GF-D8 (cell line): ENCODE measurements around the gene PPP3R2.
"Not testable (repeated sequence)": the region's sequence is repeated elsewhere in the genome, so short reads cannot be mapped to it uniquely, and the experiment has no call there.

Experiments used
- DNase-seq: peaks from one replicate; lab custom pipeline; 2025; lab: John Stamatoyannopoulos, UW

The PPP3R2 gene, protein sequence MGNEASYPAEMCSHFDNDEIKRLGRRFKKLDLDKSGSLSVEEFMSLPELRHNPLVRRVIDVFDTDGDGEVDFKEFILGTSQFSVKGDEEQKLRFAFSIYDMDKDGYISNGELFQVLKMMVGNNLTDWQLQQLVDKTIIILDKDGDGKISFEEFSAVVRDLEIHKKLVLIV

DNA sequence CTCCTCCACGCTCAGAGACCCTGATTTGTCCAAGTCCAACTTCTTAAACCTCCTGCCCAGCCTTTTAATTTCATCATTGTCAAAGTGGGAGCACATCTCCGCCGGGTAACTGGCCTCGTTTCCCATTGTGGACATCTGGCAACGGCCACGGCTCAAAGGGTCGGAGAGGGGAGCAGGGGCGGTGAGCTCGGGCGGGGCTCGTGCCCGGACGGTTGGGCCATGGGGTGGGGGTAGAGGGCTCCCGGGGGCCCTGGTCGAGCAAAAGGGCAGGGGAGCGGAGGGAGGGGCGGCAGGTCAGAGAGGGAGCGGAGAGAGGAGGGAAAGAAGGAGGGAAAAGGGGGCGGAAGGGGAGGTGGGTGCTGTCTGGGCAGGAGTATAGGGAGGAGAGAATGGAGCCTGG is at the start of gene PPP3R2:
Gene PPP3R2 (minus strand): TSS at position 174 of the 400 bp plus-strand sequence. CDS start 48 bp downstream, at position 126.
- no peak for DNase-seq

DNA sequence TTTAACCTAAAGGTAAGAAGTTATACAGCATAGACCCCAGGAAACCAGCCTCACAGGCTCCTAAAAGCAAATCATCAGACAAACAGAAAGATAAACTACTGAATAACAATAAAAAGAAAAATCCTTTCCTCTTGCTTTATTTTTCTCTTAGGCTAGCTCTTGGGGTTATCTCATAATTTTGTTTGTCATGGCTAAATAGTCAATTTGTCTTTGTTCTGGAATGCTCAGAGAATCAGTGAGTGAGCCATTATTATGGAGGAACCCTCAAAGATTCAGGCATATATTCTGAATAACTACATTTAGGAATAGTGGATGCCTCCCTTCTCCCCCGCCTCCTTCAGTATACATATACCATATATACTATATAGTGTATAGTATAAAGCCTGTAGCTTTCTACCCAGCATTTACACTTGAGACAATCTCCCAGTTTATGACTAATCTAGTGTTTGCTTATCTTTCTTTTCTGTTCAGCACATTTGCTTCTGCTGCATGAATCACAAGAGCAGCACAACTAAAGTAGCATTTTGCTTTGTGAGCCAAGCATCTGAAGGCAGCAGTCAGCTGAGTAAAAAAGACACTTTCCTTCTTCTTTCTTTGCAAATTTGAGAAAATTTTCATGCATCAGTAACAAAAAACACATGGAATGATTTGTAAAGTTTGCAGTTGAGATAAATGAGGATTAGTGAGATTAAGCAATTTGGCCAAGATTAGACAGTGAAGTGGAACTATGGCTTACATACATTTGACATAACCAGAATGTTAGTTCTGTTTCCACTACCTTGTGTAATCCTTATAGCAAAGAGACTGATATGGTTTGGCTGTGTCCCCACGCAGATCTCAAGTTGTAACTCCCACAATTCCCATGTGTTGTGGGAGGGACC is 45.3 kb upstream of the PPP3R2 start:
- no peak for DNase-seq

DNA sequence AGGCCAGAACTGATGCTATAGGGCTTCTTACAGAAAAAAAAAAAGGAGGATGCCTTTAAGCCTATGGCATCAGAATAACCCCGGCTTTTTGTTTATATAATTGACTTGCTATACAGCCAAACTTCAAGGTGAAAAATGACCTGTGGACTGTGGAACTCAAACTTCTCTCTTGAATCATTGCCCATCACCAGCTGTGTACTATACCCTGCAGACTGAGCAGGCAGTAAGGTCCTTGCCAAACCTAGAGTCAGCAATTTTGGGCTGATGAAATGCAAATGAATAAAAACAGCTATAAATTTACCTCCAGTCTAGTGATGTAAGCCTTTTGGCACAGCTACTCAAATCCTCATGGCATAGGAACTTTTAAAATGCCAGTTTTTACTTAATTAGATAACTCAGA is 44.5 kb upstream of the PPP3R2 start:
- no peak for DNase-seq

DNA sequence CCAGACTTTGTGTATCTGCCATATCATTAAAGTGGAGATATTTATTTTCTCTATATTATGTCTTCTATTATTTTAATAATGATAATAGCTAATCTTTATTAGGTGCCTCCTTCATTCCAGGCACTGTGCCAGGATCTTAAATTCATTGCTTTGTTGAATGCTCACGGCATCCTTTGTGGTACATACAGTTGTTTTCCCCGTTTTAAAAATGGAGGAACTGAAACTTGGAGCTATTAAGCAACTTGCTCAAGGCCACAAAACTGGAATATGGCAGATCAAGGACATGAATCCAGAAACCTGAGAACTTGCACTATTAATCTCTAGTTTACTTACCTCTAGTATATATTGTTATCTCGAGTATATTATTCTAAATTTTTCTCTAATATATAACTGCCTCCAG is 41.5 kb upstream of the PPP3R2 start:
- no peak for DNase-seq

DNA sequence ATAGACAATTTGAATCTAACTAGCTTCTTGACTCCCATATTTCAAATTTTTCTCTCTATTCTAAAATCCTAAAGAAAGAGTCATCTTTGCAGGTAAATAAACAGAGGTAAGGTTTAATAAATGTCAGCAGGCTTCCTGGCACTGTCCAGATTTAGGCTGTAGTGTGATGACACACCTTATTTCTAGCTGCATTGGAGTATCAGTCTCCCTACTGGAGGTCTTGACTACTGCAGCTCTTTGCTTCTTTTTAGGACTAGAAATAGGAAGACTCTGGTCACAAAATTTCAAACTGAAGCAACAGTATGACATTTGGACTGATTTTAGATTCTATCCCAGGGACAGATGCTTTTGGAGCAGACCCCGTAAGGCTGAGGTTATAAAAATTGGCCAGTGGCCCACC is 40.7 kb upstream of the PPP3R2 start:
- DNase-seq, result no peak

DNA sequence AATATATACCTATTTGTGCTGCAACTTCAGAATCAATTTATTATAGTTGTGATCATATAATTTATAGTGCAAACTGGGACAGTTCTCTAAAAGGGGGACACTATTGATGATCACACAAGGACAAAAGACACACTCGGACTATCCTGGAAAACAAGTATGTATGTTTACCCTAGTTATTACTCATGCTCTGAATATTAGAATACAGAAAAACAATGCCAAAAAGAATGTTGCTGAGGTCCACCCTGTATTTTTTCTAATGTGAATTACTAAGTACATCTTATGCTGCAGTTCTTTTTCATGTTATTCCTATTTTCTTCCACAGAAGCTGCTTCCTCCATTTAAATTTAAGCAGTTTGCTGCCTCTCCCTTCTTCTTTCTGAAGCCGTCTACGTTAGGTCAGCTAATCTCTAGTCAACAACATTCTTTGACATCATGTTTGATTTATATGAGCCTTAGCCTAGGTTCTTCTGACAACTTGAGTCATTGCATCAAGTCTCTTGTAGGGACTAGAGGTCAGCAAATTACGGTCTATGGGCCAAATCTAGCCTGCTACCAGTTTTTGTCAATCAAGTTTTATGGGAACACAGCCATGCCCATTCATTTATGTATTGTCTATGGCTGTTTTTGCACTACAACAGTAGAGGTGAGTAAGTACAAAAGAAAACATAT is 40.1 kb upstream of the PPP3R2 start:
- DNase-seq, result no peak

DNA sequence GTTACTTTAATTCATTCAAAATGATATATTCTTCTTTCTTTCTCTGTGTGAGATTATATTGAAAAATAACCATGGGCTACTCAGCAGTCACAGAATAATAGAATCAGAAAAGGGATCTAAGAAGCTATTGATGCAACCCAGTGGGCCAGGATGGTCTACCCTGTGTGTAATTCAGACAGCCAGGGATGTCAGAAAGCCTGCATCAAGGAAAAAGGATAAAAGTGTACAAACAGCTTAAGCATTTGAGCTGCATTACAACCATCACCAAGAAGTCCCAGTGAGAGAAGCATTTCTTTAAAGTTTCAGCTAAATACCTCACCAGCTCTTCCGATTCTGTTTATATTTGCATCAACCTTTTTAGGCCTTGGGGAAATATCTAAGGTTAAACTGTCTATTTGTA is 37.8 kb upstream of the PPP3R2 start:
- no peak for DNase-seq

DNA sequence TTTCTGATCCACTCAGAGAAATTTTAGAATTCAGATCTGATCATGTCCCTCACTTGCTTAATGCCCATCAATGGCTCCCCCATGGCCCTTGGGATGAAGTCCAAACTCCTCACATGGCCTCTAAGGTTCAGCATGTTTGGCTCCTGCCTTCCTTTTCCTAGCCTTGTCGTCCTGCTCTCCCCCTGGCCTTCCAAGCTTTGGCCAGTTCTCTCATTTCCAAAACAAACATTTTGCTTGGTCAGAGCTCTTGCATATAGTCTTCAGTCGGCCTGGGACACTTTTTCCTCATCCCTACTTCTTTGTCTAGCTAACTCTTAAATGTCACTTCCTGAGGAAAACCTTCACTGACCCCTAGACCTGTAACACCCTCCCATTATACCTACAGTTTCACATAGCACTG is 37.1 kb upstream of the PPP3R2 start:
- DNase-seq, result no peak

DNA sequence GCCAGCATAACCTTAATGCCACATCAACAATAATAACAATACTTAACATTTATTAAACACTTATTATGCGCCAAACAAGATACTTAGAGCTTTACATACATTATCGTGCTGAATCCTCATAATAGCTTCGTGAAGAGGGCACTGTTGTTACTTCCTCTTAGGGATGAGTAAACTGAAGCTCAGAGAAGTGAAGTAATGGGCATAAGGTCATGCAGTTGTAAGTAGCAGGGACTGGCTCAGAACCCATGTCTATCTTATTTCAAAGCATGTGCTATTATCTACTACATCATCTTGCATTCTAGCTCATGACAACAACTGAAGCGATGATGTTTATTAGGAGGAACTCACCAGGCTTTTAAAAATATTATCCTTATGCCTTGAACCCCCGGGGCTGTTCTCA is 34.9 kb upstream of the PPP3R2 start:
- no peak for DNase-seq

DNA sequence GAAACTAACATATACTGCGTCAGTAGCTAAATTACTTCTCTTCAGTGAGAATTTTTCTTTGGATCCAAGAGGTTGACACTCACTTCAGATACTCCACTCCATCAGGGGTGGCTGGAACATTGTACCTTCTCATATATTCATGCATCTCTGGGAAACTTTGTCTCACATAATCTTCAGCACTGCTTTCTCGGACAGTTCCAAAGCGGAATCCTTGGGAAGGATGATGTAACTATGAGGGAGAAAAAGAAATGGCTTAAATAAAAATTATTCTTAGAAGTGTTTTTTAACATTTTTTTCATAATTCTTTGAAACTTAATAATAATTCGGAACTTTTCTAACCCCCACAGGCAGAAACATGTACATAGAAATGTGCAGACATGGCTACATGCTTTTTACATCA is 33.4 kb upstream of the PPP3R2 start:
- no peak for DNase-seq

DNA sequence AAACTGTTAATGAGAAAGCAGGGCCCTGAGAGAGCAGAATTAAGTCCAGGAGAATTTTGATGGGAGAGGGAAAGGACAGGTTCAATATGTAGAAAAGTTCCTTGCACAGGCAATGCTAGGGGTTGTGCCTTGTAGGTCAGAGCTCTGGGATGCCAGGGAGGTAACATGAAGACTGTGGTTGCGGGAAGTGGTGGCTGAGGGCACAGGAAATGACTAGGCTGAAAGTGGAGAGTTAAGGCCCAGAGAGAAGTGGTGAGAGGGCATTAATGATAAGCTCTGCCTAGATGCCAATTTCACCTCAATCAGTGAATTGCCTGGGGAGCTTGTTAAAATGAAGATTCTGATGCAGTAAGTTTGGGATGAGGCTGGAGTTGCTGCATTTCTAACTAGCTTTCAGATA is 31.5 kb upstream of the PPP3R2 start:
- peak; percentile 39 for DNase-seq

DNA sequence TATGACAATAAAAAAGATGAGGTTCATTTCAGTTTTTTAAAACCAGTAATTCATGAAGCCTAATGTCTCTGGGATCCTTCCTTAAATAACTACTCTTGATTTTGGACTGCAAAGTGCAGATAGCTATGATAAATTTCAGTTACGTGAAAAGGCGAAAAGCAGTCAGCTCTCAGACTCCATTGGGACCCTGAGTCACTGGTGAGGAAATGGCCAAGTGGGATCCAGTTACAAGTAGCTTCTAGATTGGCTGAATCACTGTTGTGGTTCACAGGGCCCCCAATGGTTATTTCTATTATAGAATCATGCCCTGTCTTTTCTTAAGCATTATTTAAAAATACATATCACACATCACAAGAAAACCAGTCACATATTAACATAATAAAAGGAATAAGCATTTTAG is 31.1 kb upstream of the PPP3R2 start:
- no peak for DNase-seq

DNA sequence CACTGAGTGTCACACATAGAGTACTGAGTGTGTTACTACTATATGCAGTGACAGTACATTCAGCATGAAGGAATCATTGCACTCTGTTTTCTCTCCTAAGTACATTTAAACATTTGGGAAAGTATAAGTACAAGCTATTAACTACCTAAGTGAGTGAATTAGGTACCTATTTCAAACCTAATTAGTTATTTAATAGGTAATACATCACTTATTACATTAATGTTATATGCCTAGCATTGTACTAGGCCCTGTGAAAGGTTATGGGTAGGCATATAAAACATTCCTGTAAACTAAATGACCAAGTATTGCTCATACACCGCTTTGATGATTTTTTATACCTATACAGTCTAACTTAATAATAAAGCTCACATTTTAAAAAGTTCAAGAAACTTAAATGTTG is 25.7 kb upstream of the PPP3R2 start:
- no peak for DNase-seq

DNA sequence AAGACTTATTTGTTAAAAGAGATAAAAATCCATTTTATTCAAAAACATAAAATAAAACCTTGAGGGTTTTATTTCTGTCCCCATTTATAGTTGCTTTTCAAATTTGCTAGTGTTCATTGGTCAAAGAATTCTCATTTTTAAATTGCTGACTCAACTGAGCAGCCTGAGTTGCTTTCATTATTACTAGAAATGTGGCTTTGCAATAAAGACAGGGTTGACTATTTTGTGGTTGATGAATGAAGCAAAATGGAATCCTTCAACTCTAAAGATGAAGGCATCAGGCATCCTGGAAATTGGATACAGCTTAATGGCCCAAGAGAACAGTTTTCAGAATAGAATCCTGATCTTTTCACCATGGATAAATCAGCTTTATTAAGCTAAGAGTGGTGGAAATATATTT is 23.9 kb upstream of the PPP3R2 start:
- DNase-seq, result no peak

DNA sequence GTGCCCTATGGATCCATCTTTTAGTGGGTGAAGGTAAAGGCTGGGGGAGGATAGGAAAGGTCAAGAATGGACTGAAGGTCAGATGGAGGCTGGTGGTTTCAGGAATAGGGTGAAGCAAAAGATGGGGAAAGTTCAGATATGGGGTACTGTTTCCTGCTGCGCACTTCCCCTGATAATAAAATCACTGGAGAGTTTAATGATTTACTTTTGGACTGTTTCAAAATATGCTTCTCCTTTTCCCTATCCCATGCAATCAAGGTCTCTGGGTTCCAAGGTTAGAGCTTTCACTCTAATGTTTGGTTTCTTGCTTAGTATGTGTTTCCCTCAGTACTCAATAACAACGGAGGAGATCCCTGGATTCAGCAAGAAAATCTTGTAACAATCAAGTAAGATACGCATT is 10.8 kb upstream of the PPP3R2 start:
- DNase-seq, result no peak

DNA sequence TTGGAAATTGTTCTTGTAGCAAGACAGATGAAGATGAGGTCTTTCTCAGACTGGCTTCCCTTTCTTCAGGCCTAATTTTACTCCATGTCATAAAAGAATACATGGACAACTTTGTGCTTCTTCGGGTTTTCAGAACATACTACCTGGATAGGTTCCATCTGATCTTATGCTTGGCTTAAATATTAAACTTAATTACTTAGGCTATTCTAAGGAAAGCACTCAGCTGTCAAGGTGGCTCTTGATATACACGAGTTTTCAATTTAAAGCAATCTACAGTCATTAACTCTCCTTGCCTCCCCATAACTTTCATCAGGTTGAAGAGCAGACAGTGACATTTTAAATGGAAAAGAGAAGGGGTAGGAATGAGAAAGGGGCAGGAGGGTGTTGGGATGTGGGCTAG is 9.5 kb upstream of the PPP3R2 start:
- DNase-seq, result no peak

DNA sequence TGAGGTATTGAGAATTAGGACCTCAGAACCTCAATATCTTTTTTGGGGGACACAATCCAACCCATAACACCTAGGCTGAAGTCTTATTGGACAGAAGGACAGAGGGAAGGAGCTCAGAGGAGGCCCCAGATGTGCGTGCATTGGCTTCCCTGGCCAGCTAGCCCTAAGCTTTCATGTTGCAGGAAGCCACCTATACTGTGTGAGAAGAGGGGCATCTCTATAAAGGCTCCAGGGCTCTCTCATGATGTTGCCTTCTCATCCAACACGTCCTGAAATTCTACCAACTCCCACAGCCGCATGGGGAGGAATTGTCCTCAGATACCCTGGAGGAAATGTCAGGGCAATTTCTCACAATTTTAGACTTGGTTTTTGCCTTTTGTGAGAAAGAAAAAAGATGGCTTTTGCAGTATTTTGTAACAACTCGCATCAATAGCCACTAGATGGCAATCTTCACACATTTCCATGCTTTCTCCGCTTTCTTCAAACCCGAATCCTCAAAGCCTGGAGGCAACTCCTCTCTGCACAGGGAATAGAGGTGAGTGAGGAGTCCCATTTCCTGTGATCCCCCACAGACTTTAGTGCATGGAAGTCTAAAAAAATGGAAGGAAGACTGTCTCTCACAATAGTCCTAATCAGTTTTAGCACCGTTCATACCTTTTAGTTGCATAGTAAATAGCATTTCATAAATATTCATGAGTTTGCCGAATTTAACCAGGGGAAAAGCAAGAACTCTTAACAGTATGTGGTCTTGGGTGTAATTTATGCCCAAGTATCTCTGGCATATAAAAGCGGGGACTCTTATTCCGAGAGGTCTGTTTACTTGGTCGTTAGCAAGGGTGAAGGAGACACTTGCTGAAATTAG is 7.4 kb upstream of the PPP3R2 start:
- DNase-seq, result peak; percentile 8

DNA sequence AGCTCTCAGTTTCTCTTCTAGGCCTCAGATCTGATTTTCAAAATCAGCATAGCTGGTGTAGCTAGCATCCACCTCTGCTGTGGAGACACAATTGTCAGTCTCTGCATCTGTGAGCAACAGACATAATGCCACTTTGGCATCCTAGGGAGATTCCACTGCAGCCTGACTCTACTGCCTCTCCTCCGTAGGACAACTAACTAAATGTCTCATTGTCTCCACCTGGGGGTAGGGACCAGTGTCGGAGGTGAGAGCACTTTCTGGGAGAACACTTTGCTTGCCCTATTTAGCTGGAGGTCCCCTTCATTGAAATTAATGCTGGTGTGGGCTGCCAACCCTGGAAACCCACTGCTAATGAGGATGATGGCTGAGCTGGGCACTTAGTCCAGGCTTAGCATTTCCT is 1.4 kb downstream of the PPP3R2 start:
- DNase-seq, result no peak

DNA sequence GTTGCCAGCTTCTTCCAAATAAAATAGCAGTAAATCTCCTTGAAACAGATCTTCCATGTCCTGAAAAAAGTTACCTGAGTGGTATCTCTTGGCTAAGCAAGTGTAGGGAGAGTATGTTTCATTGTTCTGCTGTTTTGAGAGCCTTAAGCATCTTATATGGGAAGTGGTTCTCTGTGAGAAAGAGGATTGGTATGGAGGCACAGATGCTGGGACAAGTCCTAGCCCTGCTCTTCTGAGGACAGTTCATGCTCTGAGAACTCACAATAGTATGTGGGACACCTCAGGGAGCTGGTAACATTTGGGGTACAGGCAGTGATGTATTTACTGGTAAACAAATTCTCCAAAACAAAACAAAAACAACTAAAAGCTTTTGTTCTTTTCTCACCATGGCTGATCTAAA is 2.0 kb downstream of the PPP3R2 start:
- no peak for DNase-seq

DNA sequence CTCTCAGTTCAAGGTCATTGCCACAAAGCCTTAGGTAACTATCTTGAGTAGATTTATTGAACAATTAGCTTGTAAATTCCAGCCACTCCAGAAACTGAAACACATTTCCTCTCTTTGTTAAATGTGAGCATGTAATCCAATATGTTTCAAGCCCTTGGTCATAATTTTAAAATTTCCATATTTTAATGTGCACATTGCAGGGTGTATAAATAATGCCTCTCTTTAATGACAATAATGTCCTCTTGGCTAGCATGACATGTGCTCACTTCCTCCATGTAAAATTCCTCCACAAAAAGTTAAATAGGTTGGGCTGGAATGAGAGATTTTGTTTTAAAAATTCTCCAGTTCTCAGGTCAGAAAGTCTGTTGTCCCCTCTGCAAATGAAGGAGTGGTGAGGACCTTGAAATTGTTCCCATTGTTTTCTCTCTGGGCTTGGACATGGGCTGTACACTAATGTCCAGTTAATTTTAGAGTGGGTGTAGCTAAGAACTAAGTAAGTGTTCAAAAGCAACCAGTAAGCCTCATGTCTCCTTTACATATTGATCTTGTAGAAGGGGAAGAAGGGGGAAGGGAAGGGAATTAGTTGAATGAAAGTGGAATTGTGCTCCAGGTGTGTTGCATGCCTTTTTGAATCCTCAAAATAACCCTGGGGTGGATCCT is 2.9 kb downstream of the PPP3R2 start:
- no peak for DNase-seq

DNA sequence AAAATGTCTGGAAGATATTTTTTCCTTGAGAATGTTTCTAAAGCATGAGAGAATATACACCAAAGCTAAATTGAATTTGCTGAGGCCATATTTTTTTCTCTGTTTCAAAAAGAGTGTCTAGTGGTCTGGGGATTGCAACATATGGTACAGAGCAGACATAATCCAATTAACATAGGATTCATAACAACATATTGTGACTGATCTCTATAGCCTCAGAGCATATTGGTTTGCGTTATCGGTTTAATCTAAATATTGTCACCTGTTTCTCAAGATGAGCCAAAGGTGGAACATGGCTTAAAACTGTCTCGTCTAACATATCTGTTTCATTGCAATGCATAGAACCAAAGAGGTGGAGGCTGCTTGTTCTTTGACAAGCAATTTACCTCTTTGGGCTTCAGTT is 3.9 kb downstream of the PPP3R2 start:
- DNase-seq, result no peak

DNA sequence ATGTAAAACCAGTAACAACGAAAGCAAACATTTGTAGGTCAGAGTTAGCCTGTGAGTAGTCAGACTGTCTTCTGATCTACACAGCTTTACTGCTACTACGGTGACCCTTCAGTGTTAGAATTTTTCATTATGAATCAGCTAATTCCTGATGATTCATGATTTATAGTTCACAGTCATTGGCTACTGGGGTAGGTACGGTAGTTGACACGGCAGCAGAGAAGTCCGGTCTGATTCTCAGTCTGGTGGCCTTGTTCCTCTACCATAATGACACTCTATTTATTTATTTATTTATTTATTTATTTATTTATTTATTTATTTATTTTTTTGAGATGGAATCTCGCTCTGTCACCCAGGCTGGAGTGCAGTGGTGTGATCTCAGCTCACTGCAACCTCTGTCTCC is 4.7 kb downstream of the PPP3R2 start:
- not testable (repeated sequence) for DNase-seq
